GM19238 (cell line): Measurements from ENCODE around the gene MPEG1.
A peak's percentile ranks its signal among the peaks of the same experiment; 100 is the strongest.

Experiments used
- DNase-seq: peaks from one replicate; pipeline ENCODE4 v3.0.0; 2011; ENCODE audit warnings: low spot score; ENCODE audit not compliant: insufficient read length

The MPEG1 gene

DNA sequence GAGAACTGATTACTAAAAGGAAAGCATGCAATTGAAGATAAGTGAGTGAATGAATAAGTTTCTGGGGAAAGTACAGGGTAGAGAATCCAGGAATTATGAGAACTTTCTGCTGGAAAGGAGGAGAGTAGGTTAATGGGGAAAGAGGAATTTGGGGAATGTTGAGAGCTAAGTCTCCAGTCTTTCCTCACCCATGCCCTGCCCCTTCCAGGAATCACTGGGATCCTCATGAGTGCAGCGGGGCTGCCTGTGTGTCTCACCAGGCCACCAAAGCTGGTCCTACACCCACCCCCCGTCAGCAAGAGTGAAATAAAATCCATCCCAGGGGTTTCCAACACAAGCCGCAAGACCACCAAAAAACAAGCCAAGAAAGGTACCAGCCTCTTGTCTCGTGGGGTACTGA, 23.8 kb downstream of the MPEG1 start:
- no peak for DNase-seq

DNA sequence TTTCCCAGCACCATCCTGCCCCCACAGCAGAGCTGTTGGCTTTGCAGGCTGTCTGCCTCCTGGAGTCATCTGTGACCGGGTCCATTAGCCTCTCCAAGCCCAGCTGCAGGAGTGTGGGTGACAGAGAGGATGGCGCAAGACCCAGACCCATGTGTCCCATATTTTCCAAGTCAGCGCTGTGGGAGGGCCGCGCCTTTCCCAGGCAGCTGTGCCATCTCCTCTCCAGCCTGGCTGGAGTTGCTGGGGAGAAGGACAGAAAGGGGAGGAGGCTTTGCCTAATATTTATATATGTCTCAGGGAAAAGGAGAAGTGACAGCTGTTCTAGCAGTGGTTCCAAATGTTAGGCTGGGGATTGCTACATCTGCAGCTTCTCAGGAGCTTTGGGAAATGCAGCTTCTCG, 25.1 kb downstream of the MPEG1 start:
- DNase-seq: no peak

DNA sequence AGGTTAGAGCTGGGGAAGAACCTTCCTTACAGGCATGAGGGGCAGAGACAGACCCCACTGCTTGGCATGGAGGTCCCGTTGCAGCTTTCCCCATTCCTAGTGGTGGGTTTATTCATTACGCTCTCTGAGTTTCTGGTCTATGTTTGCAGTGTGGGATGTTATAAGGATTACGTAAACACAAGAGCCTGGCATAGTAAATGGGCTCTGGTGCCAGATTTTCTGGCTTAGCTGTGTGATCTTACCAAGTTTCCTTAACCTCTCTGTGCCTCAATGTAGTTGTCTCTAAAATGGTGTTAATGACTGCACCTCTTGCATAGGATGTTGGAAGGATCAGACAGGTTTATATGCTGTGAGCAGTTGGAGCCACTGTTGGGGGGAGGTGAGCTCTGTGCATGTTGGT, 25.7 kb downstream of the MPEG1 start:
- no peak for DNase-seq

DNA sequence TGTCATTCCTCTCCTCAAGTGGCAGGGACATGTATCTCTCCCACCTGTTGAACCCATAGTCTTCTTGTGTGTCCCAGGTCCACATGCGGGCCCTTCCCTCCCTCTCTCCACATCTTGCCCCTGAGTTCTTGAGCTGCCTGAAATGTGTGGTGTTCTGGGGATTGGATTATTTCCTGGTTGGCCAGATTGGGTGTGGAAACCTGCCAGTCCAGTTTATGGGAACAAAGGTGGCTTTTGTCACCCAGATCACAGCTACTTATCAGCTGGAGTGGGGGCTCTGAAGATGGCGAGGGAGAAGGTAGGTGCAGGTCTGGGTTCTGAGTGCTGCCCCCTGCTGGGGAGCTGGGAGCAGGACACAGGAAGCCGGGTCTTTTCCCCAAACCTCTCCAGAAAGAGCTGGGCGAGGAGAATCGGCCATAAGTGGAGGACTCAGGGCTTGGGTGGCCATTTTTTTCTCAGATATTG, 26.6 kb downstream of the MPEG1 start:
- peak; percentile 61 for DNase-seq

DNA sequence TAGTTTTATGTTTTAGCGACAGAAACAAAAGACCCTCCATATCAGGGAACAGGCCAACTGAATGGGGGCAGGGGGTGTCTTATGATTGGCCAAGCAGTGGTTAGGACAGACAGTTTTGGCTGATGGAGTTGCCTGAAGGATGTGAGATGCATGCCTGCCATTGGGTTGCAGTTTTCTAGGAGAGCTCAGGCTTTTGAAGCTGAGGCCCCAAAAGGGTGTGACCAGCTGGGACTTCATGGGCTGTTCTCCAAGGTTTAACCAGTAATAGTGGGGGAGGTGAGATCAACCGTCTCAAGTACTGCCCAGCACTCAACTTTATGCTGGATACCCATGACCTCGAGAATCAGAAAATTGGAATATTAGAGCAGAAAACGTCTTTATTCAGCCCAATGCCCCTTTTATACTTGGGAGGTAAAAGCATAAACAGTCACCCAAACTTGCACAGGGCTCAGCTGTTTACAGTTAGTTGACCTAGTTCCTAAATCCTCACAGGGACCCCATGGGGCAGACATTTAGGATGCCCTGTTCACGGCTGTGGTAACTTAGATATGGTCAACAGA, 27.3 kb downstream of the MPEG1 start:
- no peak for DNase-seq

DNA sequence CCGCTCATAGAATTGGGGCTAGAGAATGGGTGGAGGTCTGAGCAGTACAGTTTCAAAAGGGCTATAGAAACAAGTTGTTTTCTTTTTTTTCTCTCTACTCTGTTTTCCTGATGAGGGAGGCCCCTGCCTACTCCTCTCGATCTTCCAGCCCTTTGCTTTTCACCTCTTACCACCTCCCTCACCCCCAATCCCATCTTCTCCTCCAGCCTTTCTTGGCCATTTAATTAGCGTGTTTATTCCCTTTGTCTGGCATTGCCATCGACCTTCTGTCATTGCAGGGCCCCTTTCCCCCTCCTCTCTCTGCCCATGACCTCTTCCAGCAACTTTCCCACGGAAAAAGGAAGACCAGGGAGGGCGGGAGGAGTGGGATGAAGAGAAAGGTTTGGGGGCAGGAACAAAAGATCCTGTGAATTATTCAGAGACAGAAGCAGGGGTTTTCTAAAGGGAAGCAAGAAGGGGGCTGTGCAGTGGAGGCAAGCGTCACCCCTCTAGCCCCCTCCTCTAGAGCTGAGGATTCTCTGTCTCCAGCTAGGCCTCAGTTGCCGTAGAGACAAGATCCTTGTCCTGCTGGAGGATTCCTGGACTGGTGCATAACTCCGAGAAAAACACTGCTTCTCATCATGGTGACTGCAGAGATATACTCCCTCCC, 27.9 kb downstream of the MPEG1 start:
- DNase-seq: no peak

DNA sequence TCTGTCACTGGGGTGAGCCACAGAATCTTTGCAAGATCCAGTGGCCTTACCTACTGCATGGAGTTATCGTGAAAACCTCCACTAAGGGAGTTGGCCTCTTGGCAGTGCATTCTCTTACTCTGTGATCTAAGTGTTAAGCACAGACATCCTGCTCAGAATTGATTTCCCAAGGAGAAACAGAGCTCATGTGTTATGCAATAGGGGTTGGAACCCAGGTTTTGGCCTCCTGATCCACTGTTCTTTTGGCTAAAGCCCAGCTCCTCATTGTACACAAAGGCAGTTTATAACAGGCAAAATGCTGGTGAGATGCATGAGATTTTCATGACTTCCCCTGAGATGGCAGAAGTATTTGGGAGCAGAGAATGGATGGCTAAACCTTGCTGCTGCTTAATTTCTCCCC, 29.0 kb downstream of the MPEG1 start:
- no peak for DNase-seq

DNA sequence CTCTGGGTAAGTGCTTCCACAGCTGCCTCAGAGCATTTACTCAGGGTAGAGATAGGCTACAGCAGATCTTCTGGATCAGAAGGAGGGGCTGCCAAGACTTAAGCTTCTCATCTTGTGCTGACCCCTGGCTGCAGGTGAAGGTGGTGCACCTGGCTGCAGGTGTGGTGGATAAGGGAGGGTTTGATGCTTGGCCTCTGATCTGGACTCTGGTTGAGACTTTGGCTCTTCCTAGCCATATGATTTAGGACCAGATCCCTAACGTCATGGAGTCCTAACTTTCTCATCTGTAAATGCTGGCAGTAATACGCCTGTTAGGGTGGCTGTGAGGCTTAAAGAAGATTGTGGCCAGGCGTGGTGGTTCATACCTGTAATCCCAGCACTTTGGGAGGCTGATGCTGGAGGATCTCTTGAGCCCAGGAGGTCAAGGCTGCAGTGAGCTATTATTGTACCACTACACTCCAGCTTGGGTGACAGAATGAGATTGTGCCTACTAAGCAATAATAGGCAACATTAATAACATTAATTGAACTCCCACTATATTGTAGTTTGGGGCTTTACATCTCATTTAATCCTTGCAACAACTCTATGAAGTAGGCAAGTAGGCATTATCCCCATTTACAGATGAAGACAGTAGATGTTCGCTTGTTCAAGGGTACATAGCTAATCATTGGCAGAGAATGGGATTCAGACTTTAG, 30.1 kb downstream of the MPEG1 start:
- no peak for DNase-seq

DNA sequence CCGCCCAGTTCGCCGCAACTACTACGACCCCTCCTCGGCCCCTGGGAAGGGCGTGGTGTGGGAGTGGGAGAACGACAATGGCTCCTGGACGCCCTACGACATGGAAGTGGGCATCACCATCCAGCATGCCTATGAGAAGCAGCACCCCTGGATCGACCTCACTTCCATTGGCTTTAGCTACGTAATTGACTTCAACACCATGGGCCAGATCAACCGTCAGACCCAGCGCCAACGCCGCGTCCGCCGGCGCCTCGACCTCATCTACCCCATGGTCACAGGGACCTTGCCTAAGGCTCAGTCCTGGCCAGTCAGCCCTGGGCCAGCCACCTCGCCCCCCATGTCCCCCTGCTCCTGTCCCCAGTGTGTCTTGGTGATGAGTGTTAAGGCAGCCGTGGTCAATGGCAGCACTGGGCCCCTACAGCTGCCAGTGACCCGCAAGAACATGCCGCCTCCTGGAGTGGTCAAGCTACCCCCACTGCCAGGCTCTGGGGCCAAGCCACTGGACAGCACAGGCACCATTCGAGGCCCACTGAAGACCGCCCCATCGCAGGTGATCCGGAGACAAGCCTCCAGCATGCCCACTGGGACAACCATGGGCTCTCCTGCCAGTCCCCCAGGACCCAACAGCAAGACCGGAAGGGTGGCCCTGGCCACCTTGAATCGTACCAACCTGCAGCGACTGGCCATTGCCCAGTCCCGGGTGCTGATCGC, 30.8 kb downstream of the MPEG1 start:
- DNase-seq: no peak

DNA sequence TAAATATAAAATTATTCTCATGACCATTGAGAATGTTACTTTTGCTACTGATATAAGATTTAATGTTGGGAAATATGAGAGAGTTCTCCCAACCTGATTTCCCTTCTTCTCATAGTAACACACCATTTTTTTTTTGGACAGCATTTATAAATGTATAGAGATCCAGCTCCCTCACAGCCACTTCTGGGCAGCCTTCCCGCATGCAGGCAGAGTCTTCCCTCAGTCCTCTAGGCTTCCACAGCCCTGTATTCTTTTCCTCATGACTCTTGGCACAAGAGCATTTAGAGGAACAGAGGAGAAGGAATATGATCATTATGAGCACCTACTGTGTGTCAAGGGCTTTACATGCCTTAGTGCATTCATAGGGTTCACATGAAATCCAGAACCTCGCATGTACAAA, 31.8 kb downstream of the MPEG1 start:
- no peak for DNase-seq

DNA sequence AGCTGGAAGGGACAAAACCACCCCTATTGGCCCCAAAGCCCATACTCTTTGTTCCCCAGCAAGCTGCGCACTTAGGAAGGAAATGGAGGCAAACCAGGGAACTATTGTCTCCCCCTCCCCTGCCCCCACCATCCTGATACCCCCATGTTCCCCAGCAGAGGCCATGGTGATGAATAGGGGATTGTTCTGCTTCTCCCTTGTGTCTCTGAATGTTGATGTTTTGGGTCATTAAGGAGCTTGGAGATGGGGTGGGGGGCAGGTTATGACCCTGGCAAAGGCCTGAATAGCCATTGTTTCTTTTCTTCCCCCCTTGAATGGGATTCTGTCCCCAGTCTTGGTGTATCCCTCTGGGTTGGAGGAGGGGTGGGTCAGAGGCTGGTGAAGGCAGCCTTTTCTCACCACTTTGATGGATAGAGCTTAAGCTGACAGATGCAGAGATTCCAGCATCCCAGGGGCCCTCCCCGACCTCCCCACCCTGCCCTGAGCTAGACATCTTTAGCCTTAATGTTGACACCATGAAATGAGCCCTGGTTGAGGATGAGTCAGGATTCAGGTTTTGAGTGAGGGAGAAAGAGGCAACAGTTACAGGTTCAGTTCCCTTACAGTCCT, 32.5 kb downstream of the MPEG1 start:
- DNase-seq: no peak

DNA sequence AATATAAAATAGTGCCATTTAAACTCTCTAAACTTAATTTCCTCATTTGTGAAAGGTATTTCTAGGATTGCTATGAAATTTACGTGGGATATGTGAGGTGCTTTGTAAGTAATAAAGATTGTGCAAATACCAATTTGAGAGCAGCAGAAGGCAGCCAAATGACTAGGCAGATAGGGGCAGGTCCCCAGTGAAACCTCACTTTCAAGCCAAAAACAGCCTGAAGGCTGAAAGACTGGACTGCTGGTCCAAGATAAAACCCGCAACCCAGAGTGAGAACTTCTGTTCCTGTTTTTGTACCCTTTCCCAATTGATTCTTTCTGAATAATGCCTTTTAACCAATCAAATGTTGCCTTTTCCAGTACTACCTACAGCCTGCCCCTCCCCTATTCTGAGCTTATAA, 33.6 kb downstream of the MPEG1 start:
- no peak for DNase-seq

DNA sequence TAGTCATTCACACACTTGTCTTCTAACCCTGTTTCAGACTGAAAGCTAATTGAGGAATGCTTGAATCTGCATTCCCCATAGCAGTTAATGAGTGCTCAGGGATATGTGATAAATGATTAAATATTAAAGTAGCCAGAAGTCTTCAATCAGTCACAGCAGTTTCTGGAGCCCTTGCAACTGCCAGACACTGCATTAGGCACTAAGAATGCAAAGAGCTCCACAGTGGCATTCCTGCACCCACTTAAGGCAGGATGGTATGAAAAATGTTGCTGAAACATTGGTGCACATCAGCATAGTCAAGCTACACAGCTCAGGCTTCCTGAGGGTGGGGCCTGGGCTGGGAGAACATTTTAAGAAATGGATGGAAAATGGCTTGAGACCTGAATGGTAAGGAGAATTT, 34.3 kb downstream of the MPEG1 start:
- DNase-seq: no peak

DNA sequence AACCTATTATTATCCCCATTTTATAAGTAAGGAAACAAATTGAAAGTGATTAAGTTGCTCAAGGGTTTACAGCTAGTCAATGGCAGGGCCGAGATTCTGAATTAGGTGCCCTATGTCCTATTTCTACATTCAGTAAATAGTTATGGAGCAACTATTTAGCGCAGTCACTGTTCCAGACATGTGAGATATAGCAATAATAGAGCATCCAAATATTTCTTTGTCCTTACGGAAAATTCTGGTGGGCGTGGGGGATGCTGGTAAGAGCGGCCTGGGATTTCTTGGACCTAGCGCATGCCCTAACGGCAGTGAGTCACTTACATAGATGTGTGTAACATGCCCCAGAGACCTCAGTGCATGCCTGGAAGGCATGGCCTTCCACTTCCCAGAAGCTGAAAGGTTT, 36.4 kb downstream of the MPEG1 start:
- DNase-seq: no peak

DNA sequence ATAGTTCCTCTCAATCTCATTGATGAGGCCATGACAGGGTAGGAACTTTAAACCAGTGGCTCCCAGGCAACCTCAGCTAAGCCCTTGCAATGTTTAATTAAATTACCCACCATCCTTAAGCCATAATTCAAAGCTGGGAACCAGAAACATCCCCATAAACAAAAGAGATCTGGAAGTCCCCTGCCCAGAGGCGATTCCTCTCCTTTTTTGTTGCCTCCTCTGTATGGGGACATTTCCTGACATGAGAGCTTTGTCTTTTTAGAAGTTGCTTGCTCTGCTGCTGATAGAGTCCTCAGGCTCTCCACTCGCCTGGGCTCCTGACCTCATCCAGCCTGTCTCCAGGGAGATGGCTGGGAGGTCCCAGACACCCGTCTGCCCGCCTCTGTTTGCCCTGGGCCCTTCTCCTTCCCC, 37.6 kb downstream of the MPEG1 start:
- DNase-seq: no peak

DNA sequence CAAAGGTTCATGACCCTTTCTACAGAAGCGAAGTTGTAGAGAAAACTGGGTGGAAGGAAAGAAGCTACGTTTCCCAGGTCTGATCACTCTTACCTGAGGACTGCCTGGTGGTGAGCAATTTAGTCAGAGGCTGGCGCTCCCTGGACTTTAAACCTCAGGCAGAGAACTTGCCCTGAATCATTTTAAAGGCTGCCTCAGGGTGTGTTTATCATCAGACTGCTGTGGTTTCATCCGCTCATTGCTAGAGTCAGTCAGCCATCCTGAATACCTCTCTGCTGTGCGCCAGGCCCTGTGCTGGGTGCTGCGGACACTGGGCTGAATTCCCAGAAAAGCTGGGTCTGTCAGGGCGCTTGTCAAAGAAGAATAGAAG, 38.1 kb downstream of the MPEG1 start:
- no peak for DNase-seq

DNA sequence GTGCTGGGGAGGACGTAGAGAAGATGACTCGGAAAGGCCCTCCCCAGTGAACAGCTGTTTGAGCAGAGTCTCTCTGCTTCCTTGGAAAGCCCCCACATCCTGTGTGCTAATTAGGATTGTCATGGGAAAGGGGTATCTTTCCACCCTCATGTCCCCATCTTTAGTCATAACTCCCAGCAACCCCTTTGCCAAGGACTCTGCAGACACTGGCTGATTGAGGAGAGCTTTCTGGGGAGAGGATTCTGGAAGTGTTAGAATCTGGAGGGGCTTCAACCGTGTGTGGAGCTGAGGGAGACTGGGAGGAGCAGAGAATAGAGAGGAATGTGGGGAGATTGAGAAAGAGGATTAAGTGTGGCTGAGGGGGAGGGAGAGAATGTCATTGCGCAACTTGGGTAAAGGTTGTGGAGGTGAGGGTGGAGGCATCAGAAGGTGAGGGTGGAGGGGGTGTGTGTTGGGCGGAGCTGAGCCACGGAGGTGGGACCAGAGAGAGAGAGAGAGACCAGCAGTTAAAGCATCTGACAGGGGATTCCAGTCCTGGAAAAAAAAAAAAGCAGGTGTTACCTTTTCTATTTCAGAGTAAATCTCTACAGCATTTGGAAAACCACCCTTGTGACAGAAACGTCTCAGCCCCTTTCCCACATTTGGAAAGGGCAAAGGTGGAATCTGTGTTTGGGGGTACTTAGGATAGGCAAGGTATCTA, 38.6 kb downstream of the MPEG1 start:
- no peak for DNase-seq

DNA sequence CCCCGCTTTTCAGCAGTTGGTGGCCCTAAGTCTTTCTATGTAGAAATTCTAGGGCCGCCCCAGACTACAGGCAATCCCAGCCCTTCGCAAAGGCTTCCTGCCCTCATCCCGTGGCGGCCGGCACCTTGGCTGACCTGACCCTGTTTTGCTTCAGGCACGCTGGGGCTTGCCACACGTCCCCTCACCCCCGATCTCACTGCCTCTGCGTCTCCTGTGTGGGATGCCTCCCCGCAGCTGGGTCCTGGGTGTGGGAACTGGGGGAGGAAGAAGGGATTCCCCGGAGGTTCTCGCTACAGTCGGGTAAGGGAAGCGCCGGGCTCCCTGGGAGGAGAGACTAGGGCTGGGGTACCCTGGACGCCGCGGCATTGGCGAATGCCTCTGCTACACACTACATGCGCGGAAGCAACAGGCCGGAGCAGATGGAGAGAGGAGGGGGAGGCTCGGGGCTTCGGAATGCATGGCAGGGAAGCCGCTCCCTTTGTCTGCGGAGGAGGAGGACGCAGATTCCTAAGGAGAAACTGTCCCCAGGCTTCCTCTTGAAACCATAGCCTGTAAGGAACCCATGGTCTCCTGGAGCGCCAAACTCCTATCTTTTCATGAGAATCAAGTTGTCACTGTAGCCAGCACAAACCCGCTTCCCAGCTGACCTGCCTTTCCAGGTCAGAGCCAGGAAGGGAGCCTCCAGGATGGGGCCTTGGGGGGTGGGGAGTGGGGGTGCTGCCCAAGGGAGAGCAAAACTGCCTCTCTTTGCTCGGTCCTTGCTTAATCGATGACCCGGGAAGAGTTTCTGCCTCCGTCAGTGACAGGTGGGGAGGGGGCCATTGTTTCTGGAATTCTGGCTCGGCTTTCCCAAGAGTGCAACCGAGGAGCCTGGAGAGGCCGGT, 39.4 kb downstream of the MPEG1 start:
- no peak for DNase-seq

DNA sequence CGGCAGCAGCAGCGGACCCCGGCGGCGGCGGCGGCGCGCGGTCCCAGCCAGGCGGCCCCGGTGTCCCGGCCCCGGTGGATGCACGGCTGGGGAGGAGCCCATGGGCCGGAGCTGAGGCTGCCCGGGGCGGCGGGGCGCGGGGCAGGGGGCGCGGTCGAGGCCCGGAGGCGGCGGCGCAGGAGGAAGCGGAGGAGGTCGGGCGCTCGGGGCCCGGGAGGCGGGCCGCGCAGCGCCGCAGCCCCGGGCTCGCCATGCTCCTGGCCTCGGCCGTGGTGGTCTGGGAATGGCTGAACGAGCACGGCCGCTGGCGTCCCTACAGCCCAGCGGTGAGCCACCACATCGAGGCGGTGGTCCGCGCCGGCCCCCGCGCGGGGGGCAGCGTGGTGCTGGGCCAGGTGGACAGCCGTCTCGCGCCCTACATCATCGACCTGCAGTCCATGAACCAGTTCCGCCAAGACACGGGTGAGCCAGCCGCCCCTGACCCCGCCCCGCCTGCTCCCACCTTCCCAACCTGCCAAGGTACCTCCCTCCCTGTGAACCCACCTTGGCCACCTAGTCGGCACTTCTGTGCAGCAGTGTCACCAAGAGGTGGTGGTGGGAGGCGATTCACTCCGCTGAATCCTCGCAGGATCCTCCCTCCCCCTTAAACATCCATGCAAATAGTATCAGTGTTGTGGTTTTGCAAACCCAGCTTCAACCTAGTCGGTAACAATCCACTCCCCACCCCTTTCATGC, 40.2 kb downstream of the MPEG1 start:
- peak; percentile 44 for DNase-seq
